RWPE1 (cell line): Measurements from ENCODE around the gene PLCB1.

Source experiments
- CTCF ChIA-PET: fragments of 350-600 bp; sonication (Branson Sonifier 250); formaldehyde crosslinking; extraction: SDS; loops from one replicate; lab custom pipeline; 2021; lab: Yijun Ruan, JAX
- POLR2A ChIA-PET: fragments of 400-600 bp; formaldehyde crosslinking; extraction: SDS; loops from one replicate; lab custom pipeline; 2020; ENCODE audit warnings: antibody characterized with exemption; ENCODE audit not compliant: low non-redundant PET; lab: Yijun Ruan, JAX
- DNase-seq: peaks from one replicate; pipeline ENCODE4 v3.0.0; 2012; ENCODE audit warnings: low spot score
- H3K27ac ChIP-seq: fragments of 450-650 bp; 2 replicates; pipeline ENCODE4 v1.5.1; 2017
- CTCF ChIP-seq: fragments of 450-650 bp; conservative IDR thresholded peaks from 2 replicates; pipeline ENCODE4 v1.5.1; 2017; ENCODE audit warnings: low read depth, mild to moderate bottlenecking

The PLCB1 gene

DNA sequence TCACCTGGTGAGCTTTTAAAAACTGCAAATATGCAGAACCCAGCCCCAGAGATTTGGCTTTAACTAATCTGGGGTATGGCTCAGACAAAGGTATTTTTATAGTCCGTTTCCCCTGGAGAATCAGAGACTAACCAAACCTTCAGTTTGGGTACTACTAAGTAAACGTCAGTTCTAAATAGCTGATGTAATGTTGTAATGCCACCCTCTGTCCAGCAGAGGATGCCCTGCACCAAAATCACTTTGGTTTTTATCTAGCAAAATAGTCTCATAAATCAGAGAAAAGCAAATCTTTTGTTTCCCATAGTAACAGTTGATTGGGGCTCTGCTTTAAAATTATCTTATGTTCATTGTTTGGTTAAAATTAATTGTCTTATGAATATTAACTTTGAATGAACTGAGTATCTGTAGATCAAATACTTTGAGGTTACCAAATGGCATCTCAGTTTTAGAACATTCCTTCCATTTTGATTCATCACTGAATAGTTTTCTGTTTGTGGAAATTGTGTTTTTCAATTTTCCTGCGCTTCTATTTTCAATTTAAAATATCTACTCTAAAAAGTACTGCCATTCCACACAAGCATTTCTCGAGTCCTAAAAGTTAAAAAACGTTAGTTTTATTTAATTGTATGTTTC lies 658.5 kb downstream of the PLCB1 start:
- ChIA-PET CTCF (interaction anchor here (0.5 to 0.6 kb wide), 2 partner anchors 37 to 63 kb away, joined by 3 to 4 read pairs; no protein-coding TSS in a partner anchor), POLR2A (no interaction called here)
- peak; percentile 99 for TF ChIP-seq CTCF
- DNase-seq = peak; percentile 30
- H3K27ac ChIP-seq = no peak overlapping the region

GRCh38 chr20:8795404-8795803 lies 663.3 kb downstream of the PLCB1 start:
- no peak overlapping the region for H3K27ac ChIP-seq
- no peak for DNase-seq
- POLR2A ChIA-PET = no interaction called here
- CTCF ChIA-PET = no interaction called here
- no peak for TF ChIP-seq CTCF

- CTCF ChIA-PET = no interaction called here
- DNase-seq = no peak
- no peak for TF ChIP-seq CTCF
- POLR2A ChIA-PET = no interaction called here
- no peak overlapping the region for H3K27ac ChIP-seq
Measured at GRCh38 chr20:8796088-8796660, 664.1 kb downstream of the PLCB1 start.

DNA sequence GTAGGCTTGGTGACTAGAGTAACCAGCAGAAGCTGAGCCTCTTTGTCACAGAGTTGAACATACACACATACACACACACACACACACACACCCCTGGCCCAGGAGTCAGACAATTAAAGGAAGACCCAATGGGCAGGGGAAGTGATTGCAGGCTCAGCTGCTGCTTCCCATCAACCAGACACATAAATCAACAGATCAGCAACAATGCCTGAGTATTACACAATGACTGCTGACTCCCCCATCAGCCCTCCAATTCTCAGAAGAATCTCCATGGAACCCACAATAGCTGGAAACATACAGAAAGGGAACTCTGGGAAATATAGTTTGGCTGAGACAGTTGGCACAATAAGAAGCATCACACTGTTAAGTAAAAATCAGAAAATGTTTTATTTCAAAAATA lies 666.4 kb downstream of the PLCB1 start:
- ChIA-PET POLR2A (no interaction called here), CTCF (interaction anchor here (0.6 to 0.7 kb wide), 2 partner anchors 22 to 451 kb away, joined by 3 read pairs; no protein-coding TSS in a partner anchor)
- DNase-seq = no peak
- H3K27ac ChIP-seq = no peak overlapping the region
- no peak for TF ChIP-seq CTCF

- POLR2A ChIA-PET = no interaction called here
- 0 out of 2 replicates have a peak, but pooled peaks have one; percentile 17 for TF ChIP-seq CTCF
- CTCF ChIA-PET = no interaction called here
- no peak for DNase-seq
- H3K27ac ChIP-seq = no peak overlapping the region
Measured at GRCh38 chr20:8800089-8800488, 668.0 kb downstream of the PLCB1 start.

GRCh38 chr20:8801686-8802085 lies 669.6 kb downstream of the PLCB1 start:
- H3K27ac ChIP-seq = no peak overlapping the region
- no peak for TF ChIP-seq CTCF
- CTCF ChIA-PET = no interaction called here
- POLR2A ChIA-PET = no interaction called here
- DNase-seq = no peak
